NCI-H128 (cell line): ENCODE data around the gene SLC25A15.
A peak's percentile ranks its signal among the peaks of the same experiment; 100 is the strongest.

Experiments
- DNase-seq: peaks from one replicate; lab custom pipeline; 2025; ENCODE audit not compliant: unreplicated experiment; lab: John Stamatoyannopoulos, UW

Gene SLC25A15

DNA sequence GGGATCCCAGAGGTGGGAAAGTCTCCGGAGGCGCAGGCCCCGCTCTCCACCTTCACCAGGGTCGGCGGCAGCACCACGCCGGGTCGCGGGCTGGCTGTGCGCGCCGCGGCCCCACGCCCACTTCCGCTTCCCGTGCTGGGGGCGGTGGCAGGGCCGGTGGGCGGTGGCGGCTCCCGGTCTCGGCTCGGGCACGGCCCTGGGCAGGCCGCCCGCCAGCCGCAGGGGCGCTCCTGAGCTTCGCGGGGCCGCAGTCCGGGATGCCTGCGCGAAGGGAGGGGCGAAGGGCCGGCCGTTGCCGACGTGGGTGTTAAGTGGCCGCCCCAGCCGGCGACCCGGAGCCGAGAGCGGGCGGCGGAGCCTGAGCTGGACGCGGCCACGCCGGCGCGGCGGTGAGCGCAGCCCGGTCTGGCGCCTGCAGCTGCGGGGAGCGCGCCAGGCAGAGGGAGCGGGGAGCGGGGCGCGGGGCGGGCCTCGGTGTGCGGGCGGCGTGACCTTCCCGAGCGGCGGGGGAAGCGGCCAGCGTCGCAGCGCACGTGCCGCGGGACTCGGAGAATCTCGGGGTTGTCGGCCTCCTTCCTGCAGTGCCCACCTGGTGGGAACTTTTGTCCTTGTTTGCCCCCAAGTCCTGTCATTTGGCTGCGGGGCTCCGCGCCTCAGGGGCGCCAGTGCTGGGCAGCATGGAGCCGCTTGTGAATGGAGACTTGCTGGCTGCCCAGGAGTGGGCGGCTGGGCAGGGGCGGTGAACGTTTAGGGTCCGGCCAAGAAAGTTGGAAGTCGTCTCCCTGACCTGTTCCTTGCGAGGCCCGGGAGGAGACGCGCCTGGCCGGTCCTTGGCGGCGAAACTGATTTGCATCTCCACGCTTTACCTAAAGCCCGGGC, at the start of gene SLC25A15:
TSS of gene SLC25A15 (plus strand) at position 337 of the 879 bp plus-strand sequence. CDS start 3,616 bp downstream, outside the sequence.
- DNase-seq = no peak

DNA sequence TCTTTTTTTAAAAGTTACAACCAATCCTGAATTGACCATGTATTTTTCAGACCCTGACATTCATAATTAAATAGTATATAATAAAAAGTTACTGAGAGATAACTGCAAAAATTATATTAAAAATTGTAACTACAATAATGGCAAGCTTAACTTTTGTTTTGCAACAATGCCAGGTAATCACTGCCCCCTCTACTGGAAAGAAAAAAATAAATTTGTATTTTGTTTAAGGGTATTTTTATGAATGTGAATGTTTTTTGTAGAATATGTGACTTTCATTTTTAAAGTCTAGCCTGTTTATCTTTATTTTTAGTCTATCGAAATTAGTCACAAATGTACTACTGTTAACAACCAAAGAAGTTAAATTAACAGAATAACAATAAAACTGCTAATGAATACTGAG, 40.1 kb upstream of the SLC25A15 start:
- DNase-seq = no peak

DNA sequence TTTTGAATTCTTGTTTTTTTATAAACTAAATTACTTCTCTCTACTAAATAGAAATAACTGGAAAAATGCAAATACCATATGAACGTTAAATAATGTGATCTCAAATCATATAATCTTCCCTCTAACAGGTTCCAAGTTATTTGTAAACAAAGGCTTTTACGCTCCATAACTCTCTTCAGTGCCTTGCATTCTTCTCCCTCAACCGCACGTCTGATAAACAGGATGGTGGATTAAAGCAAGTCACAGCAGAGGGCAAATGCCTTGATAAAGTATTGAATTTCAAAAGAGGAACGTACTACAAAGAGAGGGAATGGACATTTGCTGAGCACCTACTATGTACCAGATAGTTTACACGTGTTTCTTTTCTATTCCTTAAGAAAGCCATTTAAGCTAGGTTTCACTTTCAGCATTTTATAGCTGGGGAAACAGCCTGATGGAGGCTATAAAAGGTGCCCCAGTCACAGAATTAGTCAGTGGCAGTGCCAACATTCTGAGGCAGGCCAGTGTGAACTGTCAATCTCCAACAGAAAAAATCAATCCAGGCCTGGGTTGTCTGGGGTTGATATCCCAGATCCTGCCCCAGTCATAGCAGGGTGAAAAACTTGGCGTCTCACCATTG, 34.2 kb upstream of the SLC25A15 start:
- no peak for DNase-seq

DNA sequence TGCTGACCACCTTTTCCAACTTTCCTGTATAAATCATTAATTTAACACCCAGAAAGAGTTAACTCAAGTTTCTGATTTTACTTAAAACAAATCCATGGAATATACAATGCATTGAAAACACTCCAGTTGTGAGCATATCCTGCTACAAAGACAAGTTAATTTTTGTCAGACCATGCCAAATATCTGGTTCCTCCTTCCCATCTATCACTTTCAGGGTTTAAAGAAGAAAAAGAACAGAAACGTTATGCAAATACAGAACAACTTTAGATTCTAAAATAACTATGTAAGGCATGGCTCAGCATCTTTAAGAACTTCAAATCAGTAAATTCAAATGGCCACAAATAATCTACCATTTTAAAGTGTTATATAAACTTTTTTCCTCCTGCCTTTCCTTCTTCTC, 33.4 kb upstream of the SLC25A15 start:
- no peak for DNase-seq

DNA sequence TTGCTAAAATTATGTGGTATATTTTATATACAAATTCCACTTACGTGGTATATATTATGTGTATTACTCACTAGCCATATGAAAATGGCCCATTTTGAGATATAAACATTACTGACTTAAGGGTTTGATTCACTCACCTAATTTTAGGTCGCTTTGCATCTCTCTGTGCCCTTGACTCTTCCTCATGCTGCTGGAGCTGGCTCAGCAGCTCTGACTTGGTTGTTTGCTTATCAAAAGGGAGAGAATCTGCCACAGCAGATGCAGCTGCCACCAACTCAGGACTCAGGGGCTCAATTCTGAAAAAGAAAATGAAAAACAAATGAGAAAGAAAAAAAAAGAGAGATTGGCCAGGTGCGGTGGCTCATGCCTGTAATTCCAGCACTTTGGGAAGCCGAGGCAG, 30.6 kb upstream of the SLC25A15 start:
- no peak for DNase-seq

DNA sequence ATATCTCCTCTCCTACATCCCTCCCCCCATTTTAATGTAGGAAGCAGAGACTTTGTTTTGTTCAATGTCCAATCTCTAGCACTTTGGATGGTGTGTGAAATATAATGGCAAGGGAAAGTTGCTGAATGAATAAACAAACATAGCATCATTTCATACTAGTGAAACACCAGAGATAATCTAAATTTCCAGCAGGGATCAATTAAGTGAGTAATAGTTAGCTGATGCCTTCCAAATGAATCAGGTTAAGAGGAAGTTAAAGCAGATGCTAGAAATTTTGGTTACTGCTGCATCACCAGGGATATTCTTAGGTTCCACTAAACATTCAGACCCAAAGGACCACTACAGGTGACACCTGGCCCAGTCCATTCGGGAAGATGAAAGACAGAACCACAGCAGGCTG, 26.6 kb upstream of the SLC25A15 start:
- DNase-seq = no peak

DNA sequence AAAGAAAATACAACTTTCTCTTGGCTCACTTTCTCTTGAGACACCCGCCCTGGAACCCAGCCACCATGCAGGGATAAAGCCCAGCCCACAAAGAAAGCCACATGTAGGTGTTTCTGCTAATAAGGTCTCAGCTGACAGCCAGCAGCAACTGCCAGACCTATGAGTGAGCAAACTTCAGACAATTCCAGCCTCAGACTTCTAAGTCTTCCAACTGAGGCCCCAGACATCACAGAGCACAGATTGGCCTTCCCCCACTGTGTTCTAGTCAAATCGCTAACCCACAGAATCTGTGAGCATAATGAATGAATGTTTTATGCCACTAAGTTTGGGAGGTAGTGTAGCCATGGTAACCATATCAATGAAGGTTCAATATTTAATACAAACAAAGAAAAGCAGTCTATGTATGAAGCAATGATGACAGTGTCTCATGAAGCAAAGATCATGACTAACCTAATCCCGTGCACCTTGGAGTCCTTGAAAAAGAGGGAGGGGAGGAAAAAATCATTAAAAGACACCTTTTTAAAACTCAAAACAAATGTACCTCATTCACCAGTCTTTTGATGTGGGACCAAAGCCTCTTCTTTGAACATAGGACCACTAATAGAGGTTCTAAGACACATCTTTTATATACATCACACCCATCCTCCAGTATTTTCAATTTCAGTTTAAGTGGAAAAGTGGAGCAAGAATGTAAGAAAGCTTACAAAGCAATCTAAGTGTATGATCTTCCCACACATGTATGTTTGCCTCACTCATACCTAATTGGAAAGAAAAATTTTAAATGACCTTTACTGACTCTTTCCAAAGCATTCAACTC, 24.6 kb upstream of the SLC25A15 start:
- DNase-seq = no peak

DNA sequence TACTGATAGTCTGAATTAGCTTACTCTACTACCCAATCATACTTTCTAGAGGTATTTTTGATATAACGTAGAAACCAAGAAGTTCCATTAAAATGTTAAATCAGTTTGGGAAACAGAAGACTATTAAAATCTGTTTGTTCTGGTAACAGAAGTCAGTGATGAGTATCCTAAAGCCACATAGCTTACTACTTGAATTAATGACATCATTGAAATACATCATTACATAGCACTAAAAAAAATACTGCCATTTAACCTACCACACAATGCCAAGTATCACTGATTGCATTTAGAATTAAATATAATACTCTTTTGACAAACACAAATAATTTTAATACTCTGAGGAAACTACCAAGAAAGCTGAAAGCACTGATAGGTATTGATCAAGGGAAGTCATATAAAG, 23.8 kb upstream of the SLC25A15 start:
- DNase-seq = no peak

DNA sequence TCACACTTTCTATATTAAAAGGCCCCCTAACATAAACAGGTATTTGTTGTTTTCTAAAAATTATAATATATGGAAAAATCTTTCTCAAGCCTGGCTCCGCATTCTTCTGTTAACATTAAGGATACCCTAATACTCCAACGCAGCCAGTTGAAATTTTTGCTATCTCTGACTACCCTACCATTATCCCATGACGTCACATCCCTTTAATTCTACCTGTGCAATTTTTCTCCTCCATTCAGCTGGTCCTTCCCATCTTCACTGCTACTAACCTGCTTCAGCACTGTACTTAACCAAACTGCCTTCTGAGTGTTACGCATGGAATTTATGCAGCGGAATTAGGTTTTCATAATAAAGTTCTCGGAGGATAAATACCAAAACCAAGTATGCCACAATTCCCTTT, 19.4 kb upstream of the SLC25A15 start:
- DNase-seq = no peak

DNA sequence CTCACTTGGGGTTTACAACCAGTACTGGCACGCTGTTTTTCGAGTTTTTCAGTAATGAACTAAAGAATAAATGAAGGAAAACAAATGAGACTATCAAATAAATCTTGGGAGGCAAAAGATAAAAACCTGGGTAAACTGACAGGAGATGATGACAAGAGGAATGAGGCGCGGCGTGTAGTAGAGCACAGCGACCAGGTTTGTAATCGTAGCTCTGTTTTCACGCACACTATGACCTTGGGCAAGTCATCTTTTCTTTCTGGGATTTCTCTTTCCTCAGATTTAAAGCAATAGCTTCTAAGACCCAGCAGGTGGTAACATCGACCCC, 18.8 kb upstream of the SLC25A15 start:
- no peak for DNase-seq

DNA sequence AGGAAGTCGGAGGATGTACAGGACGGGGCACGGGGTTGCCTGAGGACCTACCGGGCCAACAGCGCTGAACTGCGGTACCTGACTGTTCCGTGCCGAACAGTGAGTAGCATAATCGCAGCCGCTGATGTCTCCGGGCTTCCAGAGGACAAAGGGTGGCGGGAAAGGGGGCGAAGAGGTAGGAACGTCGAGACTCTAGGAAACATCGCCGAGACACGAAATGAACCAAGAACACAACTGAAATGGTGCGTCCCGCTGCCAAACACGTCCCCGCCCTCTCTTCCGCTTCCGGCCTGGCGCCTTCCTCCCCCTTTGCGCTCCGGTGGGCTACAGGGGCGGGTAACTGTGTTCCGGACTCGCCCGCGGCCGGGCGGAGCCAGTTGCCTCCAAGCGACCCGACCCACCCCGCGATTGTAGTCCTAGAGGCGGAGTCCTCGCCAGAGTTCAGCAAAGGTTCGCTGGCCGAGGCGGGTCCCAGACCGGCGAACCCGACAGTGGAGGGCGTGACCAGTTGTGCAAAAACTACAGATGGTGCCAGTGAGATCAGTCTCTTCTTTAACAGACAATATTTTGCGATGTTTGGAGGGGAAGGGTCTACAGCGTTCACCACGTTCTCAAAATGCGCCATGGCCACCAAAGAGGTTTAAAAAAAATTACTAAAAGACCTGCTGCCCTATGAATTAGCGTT, 18.3 kb upstream of the SLC25A15 start, which contains the start of gene MRPS31:
TSS of gene MRPS31 (minus strand) at position 257 of the 685 bp plus-strand sequence. CDS start at position 203, 54 bp downstream.
- DNase-seq = peak; percentile 88

DNA sequence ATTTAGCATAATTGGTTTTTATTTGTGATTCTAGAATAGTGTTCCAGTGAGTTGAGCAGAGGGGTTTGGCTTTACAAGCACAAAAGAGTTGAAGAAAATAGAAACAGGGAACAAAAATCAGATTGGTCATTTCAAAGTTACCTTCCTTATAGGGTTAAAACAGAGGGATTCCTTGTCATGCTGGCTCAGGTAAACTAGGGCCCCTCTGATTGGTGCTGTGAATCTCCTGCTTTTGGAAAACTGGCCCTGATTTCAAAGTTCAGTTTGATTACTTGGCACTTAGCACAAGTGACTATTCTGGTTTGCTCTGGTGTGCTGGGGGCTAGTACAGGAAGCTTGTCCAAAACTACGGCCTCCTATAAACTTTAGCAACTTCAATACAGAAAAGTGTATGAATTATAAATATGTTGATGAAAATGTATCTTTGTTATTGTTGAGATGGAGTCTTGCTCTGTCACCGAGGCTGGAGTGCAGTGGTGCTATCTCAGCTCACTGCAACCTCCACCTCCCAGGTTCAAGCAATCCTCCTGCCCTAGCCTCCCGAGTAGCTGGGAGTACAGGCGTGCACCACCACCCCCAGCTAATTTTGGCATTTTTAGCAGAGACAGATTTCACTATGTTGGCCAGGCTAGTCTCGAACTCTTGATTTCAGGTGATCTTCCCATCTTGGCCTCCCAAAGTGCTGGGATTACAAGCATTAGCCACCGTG, 16.5 kb upstream of the SLC25A15 start:
- DNase-seq = no peak

DNA sequence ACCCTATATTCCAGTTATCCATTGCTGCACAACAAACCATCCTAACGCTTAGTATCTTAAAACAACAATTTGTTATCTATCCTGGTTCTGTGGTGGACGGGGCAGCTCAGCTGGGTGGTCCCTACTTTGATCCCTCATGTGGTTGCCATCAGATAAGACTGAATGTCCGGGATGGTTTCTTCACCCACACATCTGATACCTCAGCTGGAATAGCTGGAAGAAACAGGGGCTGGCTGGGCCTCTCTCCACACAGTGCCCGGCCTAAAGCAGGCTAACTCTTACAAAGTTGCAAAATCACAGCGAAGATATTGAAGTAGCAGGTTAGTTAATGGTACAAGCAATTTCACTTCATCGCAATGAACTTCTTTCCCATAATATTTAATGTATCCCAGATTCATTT, 14.7 kb upstream of the SLC25A15 start:
- no peak for DNase-seq

DNA sequence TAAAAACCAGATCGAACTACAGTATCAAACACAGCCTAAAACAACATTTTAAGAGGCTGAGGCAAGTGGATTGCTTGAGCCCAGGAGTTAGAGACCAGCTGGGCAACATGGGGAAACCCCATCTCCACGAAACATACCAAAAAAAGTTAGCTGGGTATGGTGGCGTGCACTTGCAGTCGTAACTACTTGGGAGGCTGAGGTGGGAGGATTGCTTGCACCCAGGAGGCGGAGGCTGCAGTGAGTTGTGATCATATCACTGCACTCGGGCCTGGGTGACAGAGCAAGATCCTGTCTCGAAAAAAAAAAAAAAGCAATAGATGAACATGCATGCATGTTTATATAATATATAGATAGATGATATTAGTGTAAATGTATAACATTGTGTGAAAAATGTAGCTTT, 13.2 kb upstream of the SLC25A15 start:
- no peak for DNase-seq

DNA sequence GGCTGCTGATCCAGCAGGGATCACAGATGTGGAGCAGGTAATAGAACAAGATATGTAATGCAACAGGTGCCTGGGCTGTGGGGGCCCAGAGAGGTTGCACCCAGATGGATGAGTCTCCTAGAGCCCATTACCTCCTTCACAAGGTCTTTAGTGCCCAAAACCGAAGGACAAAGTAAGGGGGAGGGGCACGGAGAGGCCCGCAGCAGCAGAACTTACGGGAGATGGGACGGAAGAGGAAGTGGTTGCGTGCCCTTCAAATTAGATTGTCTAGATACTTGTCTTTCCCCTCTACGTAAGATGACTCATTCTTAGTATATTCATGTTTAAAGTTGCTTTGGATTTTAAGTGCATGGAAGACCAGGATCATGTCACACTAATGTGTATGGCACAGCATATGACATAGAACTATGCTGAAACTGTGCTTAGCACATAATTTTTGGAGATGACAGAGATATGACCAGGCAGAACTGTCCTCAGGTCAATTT, 12.7 kb upstream of the SLC25A15 start:
- no peak for DNase-seq

DNA sequence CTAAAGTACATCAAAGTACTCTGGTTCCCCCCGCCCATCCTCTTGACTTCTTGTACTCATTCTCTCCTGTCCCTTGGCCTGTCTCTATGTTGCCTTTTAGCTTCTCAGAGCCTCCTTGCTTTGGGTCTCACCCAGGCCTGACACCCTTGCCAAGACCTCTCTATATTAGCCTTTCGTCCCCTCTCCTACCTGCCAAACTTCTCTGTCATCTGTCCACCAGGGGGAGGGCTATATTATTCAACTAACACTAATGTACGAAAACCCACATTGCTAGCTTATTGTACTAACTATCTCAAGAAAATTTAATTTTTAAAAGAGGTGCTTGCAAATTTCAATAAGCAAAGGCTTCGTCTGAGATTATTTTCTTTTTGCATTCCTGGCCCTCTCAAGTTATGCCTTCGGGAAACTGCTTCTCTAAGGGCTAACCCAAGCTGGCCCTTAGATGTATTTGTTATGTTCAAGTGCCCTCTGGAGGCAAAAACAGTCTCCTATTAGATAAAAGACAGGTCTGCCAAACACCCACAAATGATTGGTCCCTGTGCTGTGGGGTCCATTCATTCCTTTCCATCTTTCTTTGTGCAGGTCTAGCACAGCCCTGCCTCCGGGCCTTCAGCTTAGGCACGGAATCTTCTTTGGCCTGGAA, 12.1 kb upstream of the SLC25A15 start:
- DNase-seq = no peak

DNA sequence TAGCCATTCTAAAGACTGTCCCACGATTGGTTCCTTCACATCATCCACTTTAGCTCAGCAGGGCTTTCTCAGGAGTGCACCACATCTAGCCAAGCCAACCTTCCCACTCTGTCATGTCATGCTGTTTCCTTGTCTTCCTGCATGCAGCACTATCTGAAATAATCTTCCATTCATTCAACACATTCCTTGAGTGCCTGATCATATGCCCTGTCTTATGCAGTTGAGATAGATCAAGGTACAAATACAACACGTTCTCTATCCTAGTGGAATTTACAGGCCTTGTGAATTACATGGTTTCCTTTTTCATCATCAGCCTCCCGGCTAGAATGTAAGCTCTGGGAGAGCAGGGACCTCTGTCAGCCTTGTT, 11.6 kb upstream of the SLC25A15 start:
- DNase-seq = no peak

DNA sequence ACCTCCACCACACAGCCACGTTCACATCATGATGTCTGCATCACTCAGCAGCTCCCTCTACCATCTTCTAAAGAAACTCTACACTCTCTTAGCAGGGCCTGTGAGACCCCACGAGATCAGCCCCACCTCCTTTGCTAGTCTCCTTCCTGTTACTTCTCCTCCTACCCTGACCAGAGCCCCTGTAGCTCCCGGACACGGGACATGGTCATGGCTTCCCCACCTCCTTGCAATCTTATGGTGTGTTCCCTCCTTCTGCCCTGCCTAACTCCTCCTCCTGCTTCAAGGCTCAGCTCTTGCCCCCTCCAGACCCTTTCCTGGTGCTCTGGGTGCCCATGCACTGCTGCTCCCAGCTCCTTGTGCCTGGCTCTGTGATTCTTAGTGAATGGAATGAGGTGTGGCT, 10.4 kb upstream of the SLC25A15 start:
- no peak for DNase-seq

DNA sequence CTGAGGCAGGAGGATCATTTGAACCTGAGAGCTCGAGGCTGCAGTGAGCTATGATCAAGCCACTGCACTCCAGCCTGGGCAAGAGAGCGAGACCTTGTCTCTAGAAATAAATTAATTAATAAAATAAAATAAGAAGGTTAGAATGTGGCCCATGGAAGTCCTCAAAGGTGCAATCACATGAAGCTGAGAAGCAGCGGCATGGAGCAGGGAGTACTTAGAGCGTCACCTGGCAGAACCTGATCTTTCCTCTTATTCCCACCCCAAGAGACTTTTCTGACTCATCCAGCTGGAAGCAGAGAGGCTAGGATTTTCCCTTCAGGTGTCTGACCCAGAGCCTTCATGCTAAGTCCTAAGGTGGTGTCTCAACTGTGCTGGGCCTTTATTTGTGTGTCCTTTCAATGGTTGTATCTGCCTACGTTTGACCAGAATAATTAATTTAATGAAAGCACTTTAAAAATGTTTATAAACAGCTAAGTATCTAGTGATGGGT, 9.6 kb upstream of the SLC25A15 start:
- DNase-seq = no peak
